Prostate gland (tissue), 2 donors: ENCODE measurements around the gene BMPER. TPM values are rescaled to one million over a fixed set of nuclear protein-coding genes. Genes with fewer than 3 reads are reported as not detected.

Experiments used
- DNase-seq: peaks from one replicate; pipeline ENCODE4 v3.0.0-alpha.2; 2019; ENCODE audit warnings: low spot score
- H3K27ac ChIP-seq, 2 donors: fragments of 200-600 bp; sonication (generic); 2 replicates each; pipeline ENCODE4 v1.5.1; 2017 to 2019
- H3K27me3 ChIP-seq: fragments of 200-600 bp; sonication (generic); replicated peaks from 2 replicates; pipeline ENCODE4 v1.5.1; 2019; ENCODE audit not compliant: insufficient read depth
- H3K36me3 ChIP-seq, 2 donors: fragments of 200-600 bp; sonication (generic); 1 replicate in 1 of 2; 2 replicates in 1 of 2; pipeline versions ENCODE4 v1.5.1 to v1.8.1; 2017 to 2019
- H3K4me1 ChIP-seq: fragments of 200-600 bp; sonication (generic); replicated peaks from 2 replicates; pipeline ENCODE4 v1.5.1; 2019
- H3K4me3 ChIP-seq, 2 donors: fragments of 200-600 bp; sonication (generic); 2 replicates each; pipeline ENCODE4 v1.5.1; 2017 to 2019
- H3K9me3 ChIP-seq: fragments of 200-600 bp; sonication (generic); 2 replicates; pipeline ENCODE4 v1.5.1; 2017
- POLR2A ChIP-seq: fragments of 450-650 bp; IDR thresholded peaks from one replicate; pipeline ENCODE4 v1.6.1; 2016; ENCODE audit warnings: antibody characterized with exemption, mild to moderate bottlenecking
- POLR2AphosphoS5 ChIP-seq: sonication (generic); formaldehyde crosslinking; IDR thresholded peaks from one replicate; pipeline ENCODE4 v1.6.1; 2017; ENCODE audit warnings: antibody characterized with exemption
- WGBS: methylation state at CpG from one replicate; pipeline ENCODE4 v1.1.5; 2018; 5-methylcytosine and 5-hydroxymethylcytosine counted together
- intact Hi-C: fragments of 100-400 bp; cut with DNase I; formaldehyde crosslinking; loops from one replicate; pipeline ENCODE4 v1.14.2; 2022
- total RNA-seq, 2 donors: library from RNA; depleted of rRNA; stranded (reverse); fragments of >200 nt; gene quantifications; one replicate each; pipeline ENCODE4 v1.1.0, GENCODE V29; 2016
- TF ChIP-seq, protein P1 (sequence below), 4 experiments: fragments of 200-600 bp in 2 of 4; fragments of 450-650 bp in 2 of 4; sonication (generic) in 2 of 4; IDR thresholded peaks; 1 replicate in 3 of 4; 2 replicates in 1 of 4; pipeline ENCODE4 v1.5.1; 2016 to 2019; ENCODE audit warnings: antibody characterized with exemption in 4 of 4, mild to moderate bottlenecking in 2 of 4, moderate library complexity in 2 of 4

BMPER gene
- total RNA-seq, 2 donors from 2014 or later = 4.5 to 8.4 TPM

DNA sequence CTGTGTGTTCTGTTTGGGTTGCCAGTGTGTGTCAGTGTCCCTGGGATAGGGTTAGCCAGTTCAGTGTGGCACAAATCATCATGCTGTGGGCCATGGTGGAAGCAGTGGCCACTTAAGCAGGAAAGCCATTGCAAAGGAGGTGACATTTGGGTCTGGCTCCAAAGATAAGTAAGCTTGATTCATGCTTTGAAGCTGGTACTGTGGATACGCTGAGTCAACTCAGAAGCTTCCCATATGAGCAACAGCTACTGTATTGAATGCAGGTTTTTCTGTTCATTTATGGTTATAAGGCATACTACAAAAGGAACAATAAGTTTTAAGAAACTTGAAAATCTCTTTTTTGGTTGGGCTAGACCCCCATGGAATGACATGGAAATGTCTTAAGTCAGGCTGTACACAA lies 143.1 kb downstream of the BMPER start:
- Histone ChIP-seq H3K9me3 (no peaks in the 10 kb centered on the region), H3K27me3 (no peaks in the 10 kb centered on the region), H3K36me3 (no peaks in the 10 kb centered on the region), H3K4me3 (no peak overlapping the region), H3K27ac (no peak overlapping the region), H3K4me1 (no peaks in the 10 kb centered on the region)
- no peak for DNase-seq
- intact Hi-C loops = no loop called here
- TF ChIP-seq POLR2AphosphoS5 = no peak
- TF ChIP-seq POLR2A = no peak
- TF ChIP-seq, protein P1, sequence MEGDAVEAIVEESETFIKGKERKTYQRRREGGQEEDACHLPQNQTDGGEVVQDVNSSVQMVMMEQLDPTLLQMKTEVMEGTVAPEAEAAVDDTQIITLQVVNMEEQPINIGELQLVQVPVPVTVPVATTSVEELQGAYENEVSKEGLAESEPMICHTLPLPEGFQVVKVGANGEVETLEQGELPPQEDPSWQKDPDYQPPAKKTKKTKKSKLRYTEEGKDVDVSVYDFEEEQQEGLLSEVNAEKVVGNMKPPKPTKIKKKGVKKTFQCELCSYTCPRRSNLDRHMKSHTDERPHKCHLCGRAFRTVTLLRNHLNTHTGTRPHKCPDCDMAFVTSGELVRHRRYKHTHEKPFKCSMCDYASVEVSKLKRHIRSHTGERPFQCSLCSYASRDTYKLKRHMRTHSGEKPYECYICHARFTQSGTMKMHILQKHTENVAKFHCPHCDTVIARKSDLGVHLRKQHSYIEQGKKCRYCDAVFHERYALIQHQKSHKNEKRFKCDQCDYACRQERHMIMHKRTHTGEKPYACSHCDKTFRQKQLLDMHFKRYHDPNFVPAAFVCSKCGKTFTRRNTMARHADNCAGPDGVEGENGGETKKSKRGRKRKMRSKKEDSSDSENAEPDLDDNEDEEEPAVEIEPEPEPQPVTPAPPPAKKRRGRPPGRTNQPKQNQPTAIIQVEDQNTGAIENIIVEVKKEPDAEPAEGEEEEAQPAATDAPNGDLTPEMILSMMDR (IDR thresholded peaks at IDR 0.05) = no peak
- 100% methylated on average over 1 of the region's 1 CpG for WGBS

DNA sequence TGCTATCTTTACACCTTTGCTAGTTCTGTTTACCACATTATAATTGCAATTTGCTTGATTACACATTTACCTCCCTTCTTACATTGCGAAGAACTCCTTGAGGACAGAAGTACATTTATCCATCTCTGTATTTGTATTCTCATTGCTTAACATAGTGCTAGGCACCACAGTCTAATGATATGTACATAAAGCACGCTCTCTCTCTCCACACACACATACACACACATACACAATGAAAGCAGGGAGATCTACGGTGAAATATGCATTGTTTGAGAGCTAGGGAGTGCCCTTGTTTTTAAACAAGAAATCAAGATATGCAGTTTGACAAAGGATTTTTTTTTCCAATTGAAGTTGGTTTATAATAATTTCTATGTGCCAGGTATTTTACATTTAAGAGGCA lies 148.7 kb downstream of the BMPER start:
- TF ChIP-seq, protein P1 (IDR thresholded peaks at IDR 0.05) = no peak
- no peak for TF ChIP-seq POLR2A
- TF ChIP-seq POLR2AphosphoS5 = no peak
- H3K27me3 ChIP-seq = no peaks in the 10 kb centered on the region
- H3K36me3 ChIP-seq = no peaks in the 10 kb centered on the region
- H3K4me1 ChIP-seq = no peaks in the 10 kb centered on the region
- H3K27ac ChIP-seq = no peak overlapping the region
- H3K9me3 ChIP-seq = no peaks in the 10 kb centered on the region
- intact Hi-C loops = no loop called here
- 83% methylated on average over 3 of the region's 3 CpGs for WGBS
- DNase-seq = no peak
- H3K4me3 ChIP-seq = no peak overlapping the region

DNA sequence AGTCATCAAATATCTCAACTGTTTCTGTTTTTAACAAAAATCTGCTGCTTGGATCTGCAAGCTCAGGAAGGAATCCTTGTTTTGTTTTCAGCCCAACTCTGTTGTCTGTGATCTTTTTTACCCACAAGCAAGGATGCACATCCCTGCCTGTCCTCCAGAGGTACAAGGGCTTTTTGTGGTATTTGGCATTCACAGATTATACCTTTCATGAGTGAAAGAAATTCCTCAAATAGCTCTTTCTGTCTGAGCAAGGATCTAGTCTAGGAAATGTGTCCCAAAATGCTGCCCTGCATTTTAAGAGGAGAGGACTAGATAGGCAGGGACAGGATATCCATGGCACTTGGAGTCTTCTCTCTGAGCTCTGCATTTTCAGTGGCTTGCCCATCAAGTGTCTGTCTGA lies 151.8 kb downstream of the BMPER start:
- no peaks in the 10 kb centered on the region for H3K36me3 ChIP-seq

DNA sequence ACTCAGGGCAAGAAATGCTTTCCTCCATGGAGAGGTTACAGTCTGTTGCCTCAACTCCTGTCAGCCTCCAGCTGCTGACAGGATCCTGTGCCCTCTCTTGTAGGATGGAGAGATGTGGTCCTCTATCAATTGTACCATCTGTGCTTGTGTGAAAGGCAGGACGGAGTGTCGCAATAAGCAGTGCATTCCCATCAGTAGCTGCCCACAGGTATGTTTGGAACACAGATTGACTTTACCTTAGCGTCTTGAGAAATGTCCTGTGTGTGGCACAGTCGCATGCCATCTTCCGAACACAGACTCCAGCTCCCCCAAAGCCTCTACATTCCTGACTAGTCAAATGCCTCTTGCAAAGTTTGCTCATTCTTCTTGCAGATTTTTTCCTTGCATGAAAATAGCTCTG lies 152.6 kb downstream of the BMPER start:
- Histone ChIP-seq H3K36me3 (no peaks in the 10 kb centered on the region), H3K4me1 (no peaks in the 10 kb centered on the region), H3K27me3 (no peaks in the 10 kb centered on the region), H3K4me3 (no peak overlapping the region), H3K27ac (no peak overlapping the region), H3K9me3 (no peaks in the 10 kb centered on the region)
- TF ChIP-seq POLR2AphosphoS5 = no peak
- TF ChIP-seq POLR2A = no peak
- TF ChIP-seq, protein P1 (IDR thresholded peaks at IDR 0.05) = no peak
- intact Hi-C loops = no loop called here
- 81% methylated on average over 5 of the region's 5 CpGs for WGBS
- no peak for DNase-seq

More for the DNA sequence above, 151.8 kb downstream of the BMPER start:
- Histone ChIP-seq H3K4me1 (no peaks in the 10 kb centered on the region), H3K4me3 (no peak overlapping the region), H3K27ac (no peak overlapping the region), H3K27me3 (no peaks in the 10 kb centered on the region), H3K9me3 (no peaks in the 10 kb centered on the region)
- no peak for DNase-seq
- TF ChIP-seq, protein P1 (IDR thresholded peaks at IDR 0.05) = no peak
- TF ChIP-seq POLR2AphosphoS5 (no peak), POLR2A (no peak)
- intact Hi-C loops = no loop called here

DNA sequence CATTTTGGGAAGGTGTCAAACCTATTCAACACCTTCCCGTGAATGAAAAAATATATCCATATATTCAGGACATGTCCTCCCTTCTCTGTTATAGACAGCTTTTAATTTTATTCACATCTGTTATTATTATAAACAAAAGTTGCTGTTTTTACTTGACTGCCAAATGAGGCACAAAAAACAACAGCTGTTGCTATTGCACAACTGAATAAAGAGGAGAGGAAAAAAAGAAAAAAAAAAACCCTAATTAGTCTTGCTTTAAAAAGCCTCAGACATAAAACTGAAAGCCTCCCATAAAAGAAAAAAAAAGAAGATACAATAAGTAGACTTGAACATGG lies 153.4 kb downstream of the BMPER start:
- no peak for DNase-seq
- no peaks in the 10 kb centered on the region for H3K27me3 ChIP-seq
- intact Hi-C loops = no loop called here
- 26% methylated on average over 1 of the region's 1 CpG for WGBS
- no peaks in the 10 kb centered on the region for H3K9me3 ChIP-seq
- TF ChIP-seq, protein P1 (IDR thresholded peaks at IDR 0.05) = no peak
- TF ChIP-seq POLR2AphosphoS5 (no peak), POLR2A (no peak)
- no peaks in the 10 kb centered on the region for H3K4me1 ChIP-seq
- no peak overlapping the region for H3K27ac ChIP-seq
- H3K4me3 ChIP-seq = no peak overlapping the region
- H3K36me3 ChIP-seq = no peaks in the 10 kb centered on the region
